Panc1 (cell line): Measurements from ENCODE around the gene PSMB2. TPM values are rescaled to one million over a fixed set of nuclear protein-coding genes. Genes with fewer than 3 reads are reported as not detected.

Experiments
- ATAC-seq: fragments of 200-7000 bp; cut with Tn5 transposase; 2 replicates; pipeline ENCODE4 v1.9.1; 2020; ENCODE audit warnings: mild to moderate bottlenecking, moderate library complexity
- BruUV-seq: library from RNA; stranded (reverse); fragments of 400-500 nt; replicated peaks from 2 replicates; lab custom pipeline; 2021; lab: Mats Ljungman, UMichigan
- CTCF ChIA-PET: fragments of 300-600 bp; sonication (Branson Sonifier 250); formaldehyde crosslinking; loops from one replicate; lab custom pipeline; 2022; ENCODE audit warnings: antibody characterized with exemption; lab: Charles Lee
- POLR2A ChIA-PET: fragments of 300-600 bp; sonication (Branson Sonifier 250); formaldehyde crosslinking; loops from one replicate; lab custom pipeline; 2022; ENCODE audit warnings: antibody characterized with exemption; lab: Charles Lee
- DNase-seq: peaks from one replicate; pipeline ENCODE4 v3.0.0-alpha.2; 2010; ENCODE audit warnings: low read depth, low spot score
- H3K27ac ChIP-seq: 2 replicates; pipeline ENCODE4 v1.5.1; 2011; ENCODE audit warnings: mild to moderate bottlenecking, low read length, inconsistent platforms
- H3K27me3 ChIP-seq: fragments of 200-500 bp; sonication (Bioruptor generic); 2 replicates; pipeline ENCODE4 v1.6.0; 2014; ENCODE audit warnings: low read length, inconsistent platforms; ENCODE audit not compliant: control insufficient read depth, insufficient read depth
- H3K36me3 ChIP-seq: fragments of 200-500 bp; sonication (Bioruptor generic); 2 replicates; pipeline ENCODE4 v1.5.1; 2014; ENCODE audit warnings: inconsistent platforms, mild to moderate bottlenecking, low read length, moderate library complexity; ENCODE audit not compliant: control insufficient read depth, insufficient read depth
- H3K4me1 ChIP-seq: 2 replicates; pipeline ENCODE4 v1.5.1; 2011; ENCODE audit warnings: inconsistent platforms, mild to moderate bottlenecking, low read length, moderate library complexity; ENCODE audit not compliant: control insufficient read depth, insufficient read depth
- H3K4me3 ChIP-seq, 2 experiments: 2 replicates each; pipeline ENCODE4 v1.5.1; 2011 to 2012; ENCODE audit warnings: low read depth in 2 of 2, low read length in 2 of 2, mild to moderate bottlenecking in 2 of 2, inconsistent platforms in 1 of 2, moderate library complexity in 1 of 2
- H3K9me3 ChIP-seq: fragments of 200-500 bp; sonication (Bioruptor generic); 2 replicates; pipeline ENCODE4 v1.5.1; 2014; ENCODE audit warnings: low read depth, mild to moderate bottlenecking, inconsistent platforms, low read length, moderate library complexity; ENCODE audit not compliant: control insufficient read depth, insufficient read depth
- CTCF ChIP-seq: fragments of 450-650 bp; IDR thresholded peaks from 2 replicates; pipeline ENCODE4 v1.5.1; 2017; ENCODE audit warnings: mild to moderate bottlenecking
- POLR2AphosphoS5 ChIP-seq: IDR thresholded peaks from 2 replicates; pipeline ENCODE4 v1.6.1; 2012; ENCODE audit warnings: mild to moderate bottlenecking, low read depth, low read length, moderate library complexity
- REST ChIP-seq, 2 experiments: IDR thresholded peaks; 2 replicates each; pipeline ENCODE4 v1.6.1; 2011 to 2012; ENCODE audit warnings: low read depth in 2 of 2, control low read depth in 1 of 2, low read length in 1 of 2, mild to moderate bottlenecking in 1 of 2, moderate library complexity in 1 of 2; ENCODE audit not compliant: insufficient read depth in 1 of 2
- SIN3A ChIP-seq: IDR thresholded peaks from 2 replicates; pipeline ENCODE4 v1.6.1; 2012; ENCODE audit warnings: low read depth, mild to moderate bottlenecking, low read length, moderate library complexity, borderline replicate concordance; ENCODE audit not compliant: insufficient read depth
- TCF7L2 ChIP-seq: IDR thresholded peaks from 2 replicates; pipeline ENCODE4 v1.6.1; 2011; ENCODE audit warnings: mild to moderate bottlenecking, low read depth, low read length, inconsistent platforms
- in situ Hi-C: cut with HindIII; loops from 2 replicates; pipeline ENCODE4 v1.10.0; 2016; ENCODE audit warnings: low sequenced_read_pairs, low pct_unique_long_range_greater_than_20kb
- intact Hi-C: fragments of 100-400 bp; cut with micrococcal nuclease; formaldehyde crosslinking; loops from one replicate; pipeline ENCODE4 v1.10.0; 2022; ENCODE audit not compliant: unreplicated experiment
- total RNA-seq: library from RNA; stranded (reverse); gene quantifications from one replicate; pipeline ENCODE4 v1.2.1, GENCODE V29; 2021; ENCODE audit not compliant: unreplicated experiment

The PSMB2 gene
- total RNA-seq, 1 experiment from 2014 or later = 95.0 TPM

GRCh38 chr1:35656148-35656862 is 15.0 kb upstream of the PSMB2 start:
- intact Hi-C loops = no loop called here
- in situ Hi-C loops = no loop called here
- Histone ChIP-seq H3K4me1 (no peaks in the 10 kb centered on the region), H3K36me3 (no peaks in the 10 kb centered on the region), H3K27me3 (peaks cover 3% of the 10 kb centered on the region; the same call in 1 of the 2 replicates), H3K27ac (no peak overlapping the region), H3K4me3 (no peak overlapping the region), H3K9me3 (no peaks in the 10 kb centered on the region)
- ChIA-PET POLR2A (interaction anchor here (0.5 kb wide), 1 partner anchor 15 kb away, joined by 11 read pairs; no protein-coding TSS in a partner anchor), CTCF (no interaction called here)
- ATAC-seq (0 out of 2 replicates have a peak, but pooled peaks have one; percentile 33), DNase-seq (no peak)
- no peak for TF ChIP-seq SIN3A
- TF ChIP-seq REST (IDR thresholded peaks at IDR 0.05; ENCODE audit: insufficient read depth in 1 of 2, low read depth in 2 of 2, low read length in 1 of 2) = no peak
- no peak for TF ChIP-seq CTCF
- no peak for TF ChIP-seq POLR2AphosphoS5
- no peak for TF ChIP-seq TCF7L2
- no TSS peak for BruUV-seq

- H3K9me3 ChIP-seq = no peaks in the 10 kb centered on the region
- intact Hi-C loops = no loop called here
- no peak for ATAC-seq
- DNase-seq = no peak
- H3K4me3 ChIP-seq = no peak overlapping the region
- POLR2A ChIA-PET = no interaction called here
- CTCF ChIA-PET = no interaction called here
- no peaks in the 10 kb centered on the region for H3K4me1 ChIP-seq
- no peak overlapping the region for H3K27ac ChIP-seq
- in situ Hi-C loops = no loop called here
- no peaks in the 10 kb centered on the region for H3K36me3 ChIP-seq
- TF ChIP-seq CTCF = no peak
- no peak for TF ChIP-seq POLR2AphosphoS5
- no peak for TF ChIP-seq TCF7L2
- TF ChIP-seq REST (IDR thresholded peaks at IDR 0.05; ENCODE audit: insufficient read depth in 1 of 2, low read depth in 2 of 2, low read length in 1 of 2) = no peak
- TF ChIP-seq SIN3A = no peak
- no TSS peak for BruUV-seq
- peaks cover 3% of the 10 kb centered on the region; the same call in 1 of the 2 replicates for H3K27me3 ChIP-seq
Measured at GRCh38 chr1:35655196-35655595, 13.9 kb upstream of the PSMB2 start.
